MM.1S (cell line): Measurements from ENCODE around the gene ARPC2.

ENCODE experiments used
- DNase-seq: peaks from one replicate; pipeline ENCODE4 v3.0.0-alpha.2; 2015
- H2AFZ ChIP-seq: fragments of 300-600 bp; sonication (generic); 2 replicates; pipeline ENCODE4 v1.6.0; 2016; ENCODE audit warnings: antibody characterized with exemption, low read length
- H3F3A ChIP-seq: fragments of 300-600 bp; sonication (generic); 2 replicates; pipeline ENCODE4 v1.6.1; 2016; ENCODE audit warnings: mild to moderate bottlenecking, antibody characterized with exemption, low read length, moderate library complexity, mixed read lengths; ENCODE audit not compliant: insufficient read depth
- H3K27ac ChIP-seq: fragments of 300-600 bp; sonication (generic); 2 replicates; pipeline ENCODE4 v1.5.1; 2016; ENCODE audit warnings: mild to moderate bottlenecking, low read length
- H3K27me3 ChIP-seq: fragments of 300-600 bp; sonication (generic); replicated peaks from 2 replicates; pipeline ENCODE4 v1.6.0; 2016; ENCODE audit warnings: low read length; ENCODE audit not compliant: insufficient read depth
- H3K36me3 ChIP-seq: fragments of 300-600 bp; sonication (generic); replicated peaks from 2 replicates; pipeline ENCODE4 v1.6.1; 2016; ENCODE audit warnings: mild to moderate bottlenecking, low read length, mixed read lengths; ENCODE audit not compliant: insufficient read depth
- H3K4me1 ChIP-seq: fragments of 300-600 bp; sonication (generic); 2 replicates; pipeline ENCODE4 v1.6.1; 2016; ENCODE audit warnings: low read length, mixed read lengths
- H3K4me2 ChIP-seq: fragments of 300-600 bp; sonication (generic); 2 replicates; pipeline ENCODE4 v1.6.0; 2016; ENCODE audit warnings: low read depth, low read length
- H3K4me3 ChIP-seq: fragments of 300-600 bp; sonication (generic); 2 replicates; pipeline ENCODE4 v1.5.1; 2016; ENCODE audit warnings: low read length, mixed read lengths
- H3K79me2 ChIP-seq: fragments of 300-600 bp; sonication (generic); 2 replicates; pipeline ENCODE4 v1.6.1; 2016; ENCODE audit warnings: mixed run types, low read length, mixed read lengths
- H3K9ac ChIP-seq: fragments of 300-600 bp; sonication (generic); 2 replicates; pipeline ENCODE4 v1.6.1; 2016; ENCODE audit warnings: low read length, mixed read lengths
- H3K9me2 ChIP-seq: fragments of 300-600 bp; sonication (generic); replicated peaks from 2 replicates; pipeline ENCODE4 v1.6.1; 2016; ENCODE audit warnings: mild to moderate bottlenecking, low read length, mixed read lengths; ENCODE audit not compliant: insufficient read depth
- H3K9me3 ChIP-seq: fragments of 300-600 bp; sonication (generic); replicated peaks from 2 replicates; pipeline ENCODE4 v1.6.1; 2016; ENCODE audit warnings: mild to moderate bottlenecking, low read length, mixed read lengths; ENCODE audit not compliant: insufficient read depth
- H4K20me1 ChIP-seq: fragments of 300-600 bp; sonication (generic); 2 replicates; pipeline ENCODE4 v1.6.1; 2016; ENCODE audit warnings: mild to moderate bottlenecking, low read length, moderate library complexity, mixed read lengths; ENCODE audit not compliant: insufficient read depth
- CTCF ChIP-seq: fragments of 300-600 bp; sonication (generic); IDR thresholded peaks from 2 replicates; pipeline ENCODE4 v1.5.1; 2016; ENCODE audit warnings: antibody characterized with exemption, low read length, mixed read lengths
- EZH2 ChIP-seq: fragments of 300-600 bp; sonication (generic); optimal IDR thresholded peaks from 2 replicates; pipeline ENCODE3; 2017; ENCODE audit warnings: low read depth, mild to moderate bottlenecking, antibody characterized with exemption, low read length, mixed read lengths
- EZH2phosphoT487 ChIP-seq: fragments of 300-600 bp; sonication (generic); IDR thresholded peaks from 2 replicates; pipeline ENCODE4 v1.6.1; 2018; ENCODE audit warnings: antibody characterized with exemption, low read length

The ARPC2 gene

GRCh38 chr2:218262237-218262600, 45.2 kb downstream of the ARPC2 start:
- Histone ChIP-seq H3K9me3 (no peaks in the 10 kb centered on the region), H3K79me2 (0 out of 2 replicates have a peak, but pooled peaks cover 3% of the 10 kb centered on the region), H3K4me2 (no peak overlapping the region), H3K27me3 (no peaks in the 10 kb centered on the region), H3K4me3 (no peak overlapping the region), H3K9me2 (no peaks in the 10 kb centered on the region), H4K20me1 (no peaks in the 10 kb centered on the region), H3K27ac (no peak overlapping the region), H3K36me3 (no peaks in the 10 kb centered on the region), H2AFZ (no peak overlapping the region), H3K9ac (no peak overlapping the region), H3F3A (peaks cover 6% of the 10 kb centered on the region), H3K4me1 (peaks cover 34% of the 10 kb centered on the region)
- DNase-seq = no peak
- TF ChIP-seq EZH2phosphoT487 (no peak), EZH2 (no peak), CTCF (no peak)

DNA sequence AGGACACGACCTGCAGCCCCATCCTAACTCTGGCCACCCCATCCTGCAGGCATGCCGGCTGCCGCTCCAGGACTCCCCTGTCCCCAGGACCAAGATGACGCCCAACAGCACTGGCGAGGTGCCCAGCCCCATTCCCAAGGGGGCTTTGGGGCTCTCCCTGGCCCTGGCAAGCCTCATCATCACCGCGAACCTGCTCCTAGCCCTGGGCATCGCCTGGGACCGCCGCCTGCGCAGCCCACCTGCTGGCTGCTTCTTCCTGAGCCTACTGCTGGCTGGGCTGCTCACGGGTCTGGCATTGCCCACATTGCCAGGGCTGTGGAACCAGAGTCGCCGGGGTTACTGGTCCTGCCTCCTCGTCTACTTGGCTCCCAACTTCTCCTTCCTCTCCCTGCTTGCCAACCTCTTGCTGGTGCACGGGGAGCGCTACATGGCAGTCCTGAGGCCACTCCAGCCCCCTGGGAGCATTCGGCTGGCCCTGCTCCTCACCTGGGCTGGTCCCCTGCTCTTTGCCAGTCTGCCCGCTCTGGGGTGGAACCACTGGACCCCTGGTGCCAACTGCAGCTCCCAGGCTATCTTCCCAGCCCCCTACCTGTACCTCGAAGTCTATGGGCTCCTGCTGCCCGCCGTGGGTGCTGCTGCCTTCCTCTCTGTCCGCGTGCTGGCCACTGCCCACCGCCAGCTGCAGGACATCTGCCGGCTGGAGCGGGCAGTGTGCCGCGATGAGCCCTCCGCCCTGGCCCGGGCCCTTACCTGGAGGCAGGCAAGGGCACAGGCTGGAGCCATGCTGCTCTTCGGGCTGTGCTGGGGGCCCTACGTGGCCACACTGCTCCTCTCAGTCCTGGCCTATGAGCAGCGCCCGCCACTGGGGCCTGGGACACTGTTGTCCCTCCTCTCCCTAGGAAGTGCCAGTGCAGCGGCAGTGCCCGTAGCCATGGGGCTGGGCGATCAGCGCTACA, 45.9 kb downstream of the ARPC2 start:
- H3F3A ChIP-seq = 0 out of 2 replicates have a peak, but pooled peaks cover 2% of the 10 kb centered on the region
- no peaks in the 10 kb centered on the region for H4K20me1 ChIP-seq
- no peaks in the 10 kb centered on the region for H3K9me2 ChIP-seq
- no peak overlapping the region for H3K4me3 ChIP-seq
- H3K9me3 ChIP-seq = no peaks in the 10 kb centered on the region
- no peak overlapping the region for H3K9ac ChIP-seq
- no peaks in the 10 kb centered on the region for H3K27me3 ChIP-seq
- TF ChIP-seq CTCF (no peak), EZH2phosphoT487 (no peak), EZH2 (no peak)
- no peak overlapping the region for H3K4me2 ChIP-seq
- peaks cover 28% of the 10 kb centered on the region for H3K4me1 ChIP-seq
- peaks cover 7% of the 10 kb centered on the region for H3K79me2 ChIP-seq
- H3K36me3 ChIP-seq = no peaks in the 10 kb centered on the region
- H3K27ac ChIP-seq = no peak overlapping the region
- no peak overlapping the region for H2AFZ ChIP-seq
- DNase-seq = no peak

GRCh38 chr2:218263817-218264641, 47.0 kb downstream of the ARPC2 start:
- Histone ChIP-seq H2AFZ (no peak overlapping the region), H3K9me3 (no peaks in the 10 kb centered on the region), H3K4me2 (no peak overlapping the region), H3F3A (no peaks in the 10 kb centered on the region), H3K36me3 (no peaks in the 10 kb centered on the region), H3K27ac (no peak overlapping the region), H3K9me2 (no peaks in the 10 kb centered on the region), H3K27me3 (no peaks in the 10 kb centered on the region), H3K79me2 (peaks cover 10% of the 10 kb centered on the region), H3K4me3 (no peak overlapping the region), H3K9ac (no peak overlapping the region), H4K20me1 (no peaks in the 10 kb centered on the region), H3K4me1 (peaks cover 25% of the 10 kb centered on the region)
- TF ChIP-seq EZH2 (no peak), CTCF (no peak), EZH2phosphoT487 (no peak)
- no peak for DNase-seq
